HG03521 (cell line): ENCODE results near the gene A4GALT.
"Not testable (repeated sequence)": the region's sequence is repeated elsewhere in the genome, so short reads cannot be mapped to it uniquely, and the experiment has no call there.

Experiments
- ATAC-seq: cut with Tn5 transposase; IDR thresholded peaks from one replicate; pipeline ENCODE4 v1.9.1; 2021; ENCODE audit warnings: mild to moderate bottlenecking, moderate library complexity; ENCODE audit not compliant: unreplicated experiment

A4GALT gene

DNA sequence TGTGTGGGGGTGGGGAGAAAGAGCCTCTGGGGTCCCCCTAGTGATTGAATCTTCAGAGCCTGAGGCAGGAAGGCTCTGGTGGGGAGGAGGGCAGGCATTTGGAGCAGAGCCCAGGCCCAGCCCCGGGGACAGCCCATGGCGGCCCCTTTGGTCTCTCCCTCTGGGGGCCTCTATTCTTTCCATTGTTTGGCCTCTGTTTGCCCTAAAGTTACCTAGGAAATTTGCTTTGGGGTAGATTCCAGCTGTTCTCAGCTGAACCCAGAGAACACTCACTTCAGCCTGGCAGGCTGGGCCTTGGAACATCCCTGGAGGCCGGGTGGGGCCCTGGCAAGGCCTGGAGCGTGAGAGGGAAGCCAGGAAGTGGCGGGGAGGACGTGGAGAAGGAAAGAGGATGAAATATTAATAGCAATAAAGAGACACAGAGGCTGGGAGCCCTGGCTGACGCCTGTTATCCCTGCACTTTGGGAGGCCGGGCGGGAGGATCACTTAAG lies 22.9 kb upstream of the A4GALT start:
- no peak for ATAC-seq

DNA sequence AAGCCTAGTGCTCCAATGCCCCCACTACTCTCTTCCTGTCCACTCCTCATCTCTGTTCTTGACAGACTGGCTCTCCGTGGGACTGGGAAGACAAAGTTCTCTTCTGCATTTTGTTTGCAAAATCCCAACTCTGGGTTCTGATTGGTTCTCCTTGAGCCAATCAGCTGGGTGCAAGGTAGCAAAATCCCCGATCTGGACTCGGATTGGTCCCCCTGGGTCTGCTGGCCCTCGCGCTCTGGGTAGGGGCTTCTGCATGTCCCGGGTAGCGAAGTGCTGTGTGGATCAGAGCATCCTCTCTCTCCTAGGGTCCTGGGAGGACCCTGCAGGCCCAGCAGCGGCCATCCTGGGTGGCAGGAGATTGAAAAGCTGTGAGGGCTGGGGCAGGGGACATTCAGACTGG lies 22.3 kb upstream of the A4GALT start:
- no peak for ATAC-seq

DNA sequence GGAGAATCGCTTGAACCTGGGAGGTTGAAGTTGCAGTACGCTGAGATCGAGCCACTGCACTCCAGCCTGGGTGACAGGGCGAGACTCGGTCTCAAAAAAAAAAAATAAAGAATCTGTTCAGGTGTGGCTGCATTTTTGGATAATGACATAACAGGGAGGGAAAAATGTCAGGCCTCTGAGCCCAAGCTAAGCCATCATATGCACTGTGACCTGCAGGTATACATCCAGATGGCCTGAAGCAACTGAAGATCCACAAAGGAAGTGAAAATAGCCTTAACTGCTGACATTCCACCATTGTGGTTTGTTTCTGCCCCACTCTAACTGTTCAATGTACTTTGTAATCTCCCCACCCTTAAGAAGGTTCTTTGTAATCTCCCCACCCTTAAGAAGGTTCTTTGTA lies 19.6 kb upstream of the A4GALT start:
- ATAC-seq, result not testable (repeated sequence)

DNA sequence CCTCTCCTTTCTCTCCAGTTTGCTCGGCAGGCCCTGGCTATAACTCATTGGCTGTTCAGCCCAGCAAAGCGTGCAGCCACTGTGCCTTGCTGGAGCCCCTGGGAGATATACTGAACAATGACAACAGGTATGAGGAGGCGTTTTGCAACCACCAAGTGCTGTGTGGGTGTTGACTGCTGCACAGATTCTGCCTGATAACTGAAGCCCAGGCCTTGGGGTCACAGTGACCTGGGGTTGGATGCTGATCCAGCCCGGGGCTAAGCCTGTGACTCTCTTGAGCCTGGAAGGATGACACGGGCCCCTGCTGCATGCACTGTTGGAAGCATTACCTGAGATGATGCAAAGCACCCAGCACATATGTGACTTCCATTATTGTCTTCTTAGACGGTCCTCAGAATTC lies 13.7 kb upstream of the A4GALT start:
- no peak for ATAC-seq

DNA sequence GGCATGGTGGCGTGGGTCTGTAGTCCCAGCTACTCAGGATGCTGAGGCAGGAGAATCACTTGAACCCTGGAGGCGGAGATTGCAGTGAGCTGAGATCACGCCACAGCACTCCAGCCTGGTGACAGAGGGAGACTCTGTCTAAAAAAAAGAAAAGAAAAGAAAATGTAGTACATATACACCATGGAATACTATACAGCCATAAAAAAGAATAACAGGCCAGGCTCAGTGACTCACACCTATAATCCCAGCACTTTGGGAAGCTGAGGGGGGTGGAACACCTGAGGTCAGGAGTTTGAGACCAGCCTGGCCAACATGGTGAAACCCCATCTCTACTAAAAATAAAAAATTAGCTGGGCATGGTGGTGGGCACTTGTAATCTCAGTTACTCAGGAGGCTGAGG lies 12.7 kb upstream of the A4GALT start:
- not testable (repeated sequence) for ATAC-seq

DNA sequence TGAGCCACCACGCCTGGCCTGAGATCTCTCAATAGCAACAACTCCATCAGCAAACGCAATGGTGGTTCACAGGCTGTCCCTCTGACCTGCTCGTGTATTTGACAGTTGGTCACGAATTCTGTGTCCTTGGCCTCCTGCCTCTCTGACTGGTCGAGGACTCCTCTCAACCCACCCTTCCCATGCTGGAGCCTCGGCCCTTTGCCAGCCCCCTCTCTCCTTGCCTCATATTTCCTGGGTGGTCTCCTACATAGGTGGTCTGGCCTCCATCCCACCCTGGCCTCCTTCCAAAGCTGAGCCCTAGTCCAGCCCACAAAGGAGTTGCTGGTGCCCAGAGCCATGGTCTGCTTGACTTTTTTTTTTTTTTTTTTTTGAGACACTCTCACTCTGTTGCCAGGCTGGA lies 11.4 kb upstream of the A4GALT start:
- ATAC-seq, result no peak

DNA sequence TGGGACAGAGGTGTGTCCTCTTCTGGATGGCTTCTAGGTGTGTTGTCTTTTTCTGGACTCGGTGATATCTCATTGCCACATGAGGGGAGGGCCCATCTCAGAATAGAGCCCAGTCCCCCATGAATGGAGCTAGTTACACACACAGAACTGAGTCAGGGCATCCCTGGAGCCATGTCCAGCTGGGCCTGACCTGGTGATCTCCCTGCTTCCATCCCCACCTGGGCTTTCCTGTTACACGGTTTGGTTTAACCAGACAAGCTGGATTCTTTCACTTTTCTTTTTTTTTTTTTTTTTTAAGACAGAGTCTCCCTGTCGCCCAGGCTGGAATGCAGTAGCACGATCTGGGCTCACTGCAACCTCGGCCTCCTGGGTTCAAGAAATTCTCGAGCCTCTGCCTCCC lies 6.1 kb upstream of the A4GALT start:
- no peak for ATAC-seq

DNA sequence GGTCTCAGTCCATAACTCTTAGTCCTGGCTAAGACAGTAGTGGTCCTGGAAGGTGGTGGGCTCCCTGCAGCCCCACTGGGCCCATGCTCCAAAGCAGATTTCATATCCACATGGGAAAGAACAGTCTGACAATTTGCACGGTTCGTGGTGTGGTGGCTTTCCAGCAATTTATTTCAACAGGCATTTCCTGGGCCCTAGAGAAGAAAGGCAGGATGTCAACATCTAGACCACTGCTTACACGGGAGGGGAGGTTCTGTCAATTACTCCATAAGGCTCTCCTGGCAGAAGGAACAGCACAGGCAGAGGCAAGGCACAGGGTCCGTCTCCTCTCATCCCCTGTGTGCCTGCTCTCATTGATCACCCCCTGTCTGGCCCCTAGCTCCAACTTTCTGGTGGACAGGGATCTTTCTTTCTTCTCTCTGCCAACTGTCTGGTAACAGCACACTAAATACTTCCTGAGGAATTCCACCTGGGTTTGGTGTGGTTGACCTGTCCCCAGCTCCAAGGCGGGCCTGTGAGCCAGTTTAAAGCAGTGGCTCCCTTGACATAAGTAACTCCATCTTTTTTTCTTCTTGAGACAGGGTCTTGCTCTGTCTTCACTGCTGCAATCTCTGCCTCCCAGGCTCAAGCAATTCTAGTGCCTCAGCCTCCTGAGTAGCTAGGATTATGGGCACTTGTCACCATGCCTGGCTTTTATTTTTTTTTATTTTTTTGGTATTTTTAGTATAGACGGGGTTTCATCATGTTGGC lies 5.1 kb upstream of the A4GALT start:
- no peak for ATAC-seq

DNA sequence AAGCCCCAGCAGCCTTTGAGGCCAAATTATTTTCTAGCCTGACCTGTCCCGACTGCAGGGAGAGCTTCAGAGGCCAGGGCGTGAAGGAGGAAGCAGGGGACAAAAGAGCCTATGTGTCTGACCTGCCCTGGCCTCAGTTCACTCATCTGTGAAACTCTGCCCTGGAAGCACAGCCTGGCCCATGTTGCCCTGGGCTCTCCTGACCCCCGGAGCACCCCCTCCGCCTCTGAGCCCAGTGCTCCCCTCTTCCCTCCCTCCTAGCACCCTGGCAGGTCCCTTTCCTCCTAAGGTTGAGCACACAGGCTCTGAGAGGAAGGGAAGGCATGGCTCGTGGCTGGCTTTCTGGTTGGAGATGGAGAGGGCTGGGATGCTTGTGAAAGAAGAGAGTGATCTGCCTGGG lies 3.4 kb upstream of the A4GALT start:
- ATAC-seq, result no peak

DNA sequence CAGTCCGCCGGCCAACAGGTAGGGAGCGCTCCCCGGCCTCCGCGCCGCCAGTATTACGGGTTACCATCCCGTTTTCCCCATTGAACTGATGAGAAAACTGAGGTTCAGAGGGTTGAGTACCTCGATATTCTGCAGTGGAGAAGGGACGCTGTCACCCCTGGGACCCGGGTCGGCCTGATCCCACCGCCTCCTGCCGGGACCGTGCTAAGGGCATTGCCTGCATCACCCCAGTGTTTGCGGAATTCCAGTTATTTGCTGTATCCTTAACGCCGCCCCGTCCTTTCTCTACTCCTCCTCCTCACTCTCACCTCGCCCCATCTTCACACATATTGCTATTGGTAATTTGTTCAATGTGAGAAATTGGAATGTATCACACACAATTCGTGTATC lies 370 bp upstream of the A4GALT start:
- ATAC-seq, result no peak

DNA sequence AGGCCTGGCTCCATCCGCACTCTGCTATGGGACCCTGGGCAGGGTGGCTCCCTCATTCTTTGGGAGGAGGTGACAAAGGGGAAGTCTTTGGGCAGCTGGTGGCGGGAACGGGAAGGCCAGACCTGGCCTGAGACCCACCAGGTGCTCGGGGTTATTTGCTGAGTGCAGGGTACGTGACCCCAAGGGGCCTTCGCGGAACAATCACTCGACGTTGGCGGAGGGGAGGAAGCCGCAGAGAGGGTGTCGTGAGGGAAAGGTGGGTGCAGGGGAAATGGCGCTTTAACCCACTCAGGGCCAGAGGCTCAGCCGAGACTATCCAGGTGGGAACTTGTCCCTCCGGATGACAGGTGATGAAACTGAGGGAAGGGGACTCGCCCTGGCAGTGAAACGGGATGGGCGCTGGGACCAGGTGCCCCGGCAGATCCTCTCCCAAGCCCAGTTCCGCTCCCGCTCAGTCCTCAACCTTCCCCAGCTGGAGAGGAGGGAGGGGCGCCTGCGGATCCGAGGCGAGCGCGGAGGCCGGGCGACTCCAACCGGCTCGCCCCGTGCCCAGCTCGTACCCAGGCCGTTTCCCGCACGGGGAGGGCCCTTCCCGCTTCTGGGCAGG lies 911 bp downstream of the A4GALT start:
- ATAC-seq, result no peak

DNA sequence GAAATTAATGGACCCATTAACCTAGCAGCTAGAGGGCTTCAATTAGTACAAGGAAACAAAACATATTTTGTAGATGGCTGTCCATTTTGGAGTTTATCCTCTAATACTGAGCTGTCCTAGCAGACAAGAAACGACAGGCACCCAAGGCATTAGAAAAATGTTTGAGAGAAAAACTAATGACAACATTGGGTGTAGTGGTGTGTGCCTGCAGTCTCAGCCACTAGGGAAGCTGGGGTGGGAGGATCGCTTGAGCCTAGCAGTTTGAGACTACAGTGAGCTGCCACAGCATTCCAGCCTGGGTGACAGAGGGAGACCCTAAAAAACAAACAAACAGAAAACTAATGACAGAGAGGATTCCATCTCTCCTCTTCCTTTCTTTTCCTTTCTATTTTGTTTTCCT lies 1.5 kb downstream of the A4GALT start:
- no peak for ATAC-seq

DNA sequence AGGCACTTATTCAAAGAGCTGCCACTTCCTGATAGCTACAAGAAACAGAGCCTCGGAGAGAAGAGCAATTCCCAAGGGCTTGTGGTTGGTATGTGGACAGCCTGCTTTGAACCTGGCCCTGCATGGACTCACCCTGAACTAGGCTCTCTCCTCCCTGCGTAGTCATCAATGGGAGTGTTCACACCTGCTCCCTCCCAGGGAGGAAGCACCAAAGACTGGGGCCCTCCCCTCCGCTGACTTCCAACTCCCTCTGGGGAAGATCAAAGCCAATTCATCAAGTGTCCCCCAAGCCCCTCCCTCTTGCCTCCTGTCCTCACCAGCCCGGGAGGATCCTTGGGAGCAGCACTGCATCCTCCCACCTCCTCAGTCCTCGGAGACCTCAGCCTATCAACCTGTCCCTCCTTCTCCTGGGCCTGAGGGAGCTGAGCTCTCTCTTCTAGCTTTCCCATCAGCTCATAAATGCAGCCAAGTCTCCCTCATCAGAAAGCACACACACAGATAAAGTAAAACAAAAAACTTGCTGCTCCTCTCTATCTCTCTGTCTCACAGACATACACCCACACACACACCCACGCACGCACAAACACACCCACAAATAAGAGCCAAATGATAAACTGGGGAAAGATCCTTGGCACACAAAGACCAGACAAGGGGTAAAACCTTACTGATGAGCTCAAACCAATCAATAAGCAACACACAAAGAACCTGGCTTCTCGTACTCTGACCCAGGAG lies 3.3 kb downstream of the A4GALT start:
- ATAC-seq, result no peak

DNA sequence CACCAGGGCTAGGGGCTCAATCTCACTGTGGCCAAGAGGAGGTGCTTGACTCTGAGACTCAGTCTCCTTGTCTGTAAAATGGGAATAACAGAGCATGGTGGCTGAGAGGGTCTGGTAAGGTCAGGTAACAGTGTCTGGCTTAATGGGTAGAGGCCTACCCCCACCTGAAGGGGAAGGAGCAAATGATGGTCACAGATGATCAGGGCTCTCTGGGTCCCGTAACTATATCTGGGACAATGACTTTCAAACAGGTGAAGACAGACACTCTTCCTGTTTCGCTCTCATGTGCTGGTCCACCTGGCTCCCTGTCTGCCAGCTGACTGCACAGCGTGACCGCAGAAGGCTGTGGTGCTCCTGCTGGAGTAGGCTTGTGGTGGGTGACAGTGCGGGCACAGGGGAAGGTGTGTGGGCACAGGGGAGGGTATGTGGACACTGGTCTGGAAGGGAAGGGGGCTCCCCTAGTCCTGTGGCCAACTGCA lies 4.0 kb downstream of the A4GALT start:
- ATAC-seq, result no peak

DNA sequence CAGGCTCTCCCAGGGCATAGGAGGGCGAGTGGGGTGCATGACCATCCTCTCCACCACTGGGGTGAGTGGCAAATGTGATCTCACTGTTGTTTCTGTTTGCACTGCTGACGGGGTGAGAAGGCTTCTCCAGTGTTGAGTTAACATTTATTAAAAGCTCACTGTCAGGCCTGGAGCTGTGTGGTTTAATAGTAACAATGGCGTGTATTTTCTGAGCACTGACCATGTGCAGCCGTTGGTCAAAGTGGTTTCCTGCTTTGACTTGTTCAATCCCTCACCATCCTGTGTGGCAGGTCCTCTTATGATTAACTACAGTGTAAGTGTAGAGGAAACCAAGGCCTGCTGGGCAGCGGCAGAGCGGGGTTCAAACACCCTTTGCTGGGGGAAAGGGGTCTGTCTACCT lies 4.4 kb downstream of the A4GALT start:
- no peak for ATAC-seq

DNA sequence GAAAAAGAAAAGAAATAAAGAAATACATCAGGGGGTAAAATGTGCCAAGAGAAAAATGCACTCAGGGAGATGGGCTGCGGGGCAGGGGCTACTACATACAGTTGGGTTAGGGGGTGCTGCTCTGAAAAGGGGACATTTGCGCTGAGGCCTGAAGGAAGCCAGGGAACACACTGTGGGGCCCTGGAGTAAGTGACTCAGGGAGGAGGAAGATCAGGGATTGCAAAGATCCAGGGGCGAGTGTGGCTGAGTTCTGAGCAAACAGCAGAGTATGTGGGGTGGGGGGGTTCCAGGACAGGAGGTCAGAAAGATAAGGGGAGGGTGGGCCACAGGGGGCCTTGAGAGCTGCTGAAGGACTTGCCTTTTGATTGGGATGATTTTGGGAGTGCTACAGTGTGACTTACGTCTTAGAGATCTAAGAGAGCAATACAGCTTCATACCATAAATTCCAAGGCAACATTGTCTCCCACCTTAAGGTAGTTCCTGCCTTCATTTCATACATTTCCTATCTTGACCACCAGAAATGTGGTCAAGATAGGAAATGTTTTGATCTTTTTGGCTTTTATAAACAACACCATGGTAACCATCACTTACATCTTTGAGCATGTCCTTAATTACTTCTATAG lies 5.8 kb downstream of the A4GALT start:
- no peak for ATAC-seq

DNA sequence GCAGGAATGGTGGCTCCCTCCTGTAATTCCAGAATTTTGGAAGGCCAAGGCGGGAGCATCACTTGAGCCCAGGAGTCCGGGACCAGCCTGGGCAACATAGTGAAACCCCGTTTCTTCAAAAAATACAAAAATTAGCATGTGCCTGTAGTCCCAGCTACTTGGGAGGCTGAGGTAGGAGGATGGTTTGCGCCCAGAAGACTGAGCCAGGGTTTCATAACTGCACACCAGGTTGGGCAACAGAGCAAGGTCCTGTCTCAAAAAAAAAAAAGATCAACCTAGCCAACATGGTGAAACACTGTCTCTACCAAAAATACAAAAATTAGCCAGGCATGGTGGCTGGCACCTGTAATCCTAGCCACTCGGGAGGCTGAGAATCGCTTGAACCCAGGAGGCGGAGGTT lies 6.4 kb downstream of the A4GALT start:
- no peak for ATAC-seq

DNA sequence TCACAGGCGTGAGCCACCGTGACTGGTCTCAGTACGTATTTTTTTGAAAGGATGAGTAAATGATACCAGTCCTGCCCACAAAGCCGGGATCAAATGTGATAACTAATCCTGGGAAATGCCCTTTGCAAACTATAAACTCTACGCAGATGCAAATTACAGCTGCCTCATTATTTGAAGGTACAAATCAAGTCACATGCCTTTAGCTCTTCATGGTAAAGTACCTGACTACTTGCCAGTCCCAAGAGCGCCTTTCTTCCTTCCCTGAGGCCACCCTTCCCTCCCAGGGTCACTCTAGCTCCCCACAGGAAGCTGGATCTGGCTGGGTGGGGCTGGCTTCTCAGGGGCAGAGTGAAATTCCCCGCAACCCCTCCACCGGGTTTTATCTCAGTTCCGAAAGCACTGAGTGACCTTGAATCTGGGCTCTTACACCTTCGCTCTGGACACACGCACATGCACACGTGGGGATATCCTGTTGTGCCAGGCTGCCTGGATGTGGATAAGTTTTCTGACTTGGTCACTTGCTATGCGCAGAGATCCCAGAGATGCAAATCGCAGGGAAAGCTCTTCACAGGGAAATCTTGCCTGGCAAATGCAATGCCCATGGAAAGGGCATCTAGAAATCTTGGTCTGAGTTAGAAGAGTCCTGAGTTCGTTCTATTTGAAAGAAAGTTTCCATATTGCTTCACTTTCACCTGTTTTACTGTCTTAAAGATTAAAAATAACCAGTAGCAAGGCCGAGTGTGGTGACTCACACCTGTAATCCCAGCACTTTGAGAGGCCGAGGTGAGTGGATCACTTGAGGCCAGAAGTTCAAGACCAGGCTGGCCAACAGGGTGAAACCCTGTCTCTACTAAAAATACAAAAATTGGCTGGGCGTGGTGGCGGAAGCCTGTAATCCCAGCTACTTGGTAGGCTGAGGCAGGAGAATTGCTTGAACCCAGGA lies 8.5 kb downstream of the A4GALT start:
- ATAC-seq, result no peak

DNA sequence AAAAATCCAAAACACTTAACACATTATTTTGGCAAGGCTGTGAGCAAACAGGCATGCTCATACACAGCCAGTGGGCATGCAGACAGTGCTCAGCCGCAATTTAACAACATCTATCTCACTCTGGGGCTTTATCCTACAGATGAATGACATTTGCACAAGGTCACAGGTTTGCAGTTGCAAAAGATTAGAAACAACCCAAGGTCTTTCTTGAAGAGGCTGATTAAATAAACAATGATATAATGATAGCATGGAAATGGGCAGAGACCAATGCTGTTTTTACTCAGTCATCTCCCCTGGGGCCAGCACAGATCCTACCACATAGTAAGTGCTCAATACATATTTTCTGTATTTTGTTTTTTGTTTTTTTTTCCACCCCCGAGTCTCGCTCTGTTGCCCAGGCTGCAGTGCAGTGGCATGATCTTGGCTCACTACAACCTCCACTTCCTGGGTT lies 9.4 kb downstream of the A4GALT start:
- no peak for ATAC-seq

DNA sequence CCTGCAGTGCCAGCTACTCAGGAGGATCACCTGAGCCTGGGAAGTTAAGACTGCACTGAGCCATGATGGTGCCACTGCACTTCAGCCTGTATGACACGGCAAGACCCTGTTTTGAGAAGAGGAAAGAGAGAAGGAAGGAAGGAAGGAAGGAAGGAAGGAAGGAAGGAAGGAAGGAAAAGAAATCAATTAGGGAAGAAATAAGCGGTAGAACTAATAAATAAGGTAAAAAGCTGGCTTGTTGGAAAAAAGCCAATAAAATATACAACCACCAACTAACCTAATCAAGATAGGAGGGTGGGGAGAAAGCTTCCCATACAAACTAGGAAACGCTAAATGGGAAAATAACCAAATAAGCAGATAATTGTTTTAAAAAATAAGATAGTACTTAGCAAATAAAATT lies 12.3 kb downstream of the A4GALT start:
- ATAC-seq, result no peak
